Measurements from ENCODE around the gene DNAJB5.

GRCh38 chr9:35033101-35033500, 43.6 kb downstream of the DNAJB5 start:
- TF ChIP-seq POLR2A (IDR thresholded peaks at IDR 0.05; ENCODE audit: low read length) = no peak
- TF ChIP-seq GATA1 (IDR thresholded peaks at IDR 0.05; ENCODE audit: low read depth, low read length) = no peak

Measured in erythroblast (primary cell).